K562 (cell line): ENCODE measurements around the gene TIMP2. TPM values are rescaled to one million over a fixed set of nuclear protein-coding genes. Genes with fewer than 3 reads are reported as not detected.

Source experiments
- ATAC-seq: fragments of 200-7000 bp; cut with Tn5 transposase; 3 replicates; pipeline ENCODE4 v1.9.1; 2020; ENCODE audit warnings: moderate library complexity
- BruUV-seq: library from RNA; stranded (reverse); fragments of 400-500 nt; replicated peaks from 2 replicates; lab custom pipeline; 2021; lab: Mats Ljungman, UMichigan
- CTCF ChIA-PET: fragments of 300-600 bp; formaldehyde crosslinking; extraction: SDS; loops from one replicate; lab custom pipeline; 2021; ENCODE audit warnings: low intra/inter-chr PET ratio; lab: Yijun Ruan, JAX
- POLR2A ChIA-PET: fragments of 300-600, 350-650 bp; sonication (Branson Sonifier 250); formaldehyde crosslinking; extraction: SDS; loops from one replicate; lab custom pipeline; 2021; ENCODE audit warnings: antibody characterized with exemption, inconsistent platforms; lab: Yijun Ruan, JAX
- DNase-seq, 4 experiments: peaks; one replicate each; pipeline versions ENCODE4 v3.0.0 to v3.0.0-alpha.2; 2011 to 2018; ENCODE audit warnings: low spot score in 3 of 4, mixed read lengths in 3 of 4; ENCODE audit errors: extremely low read depth in 1 of 4
- FAIRE-seq: peaks from 2 replicates; lab custom pipeline; 2011; peaks lifted over from hg19 to GRCh38; lab: Jason Lieb, UNC
- H2AFZ ChIP-seq: 2 replicates; pipeline ENCODE4 v1.6.0; 2011; ENCODE audit warnings: low read depth, low read length, control low read depth, inconsistent platforms
- H3K27ac ChIP-seq: fragments of 200-600 bp; 3 replicates; pipeline ENCODE4 v1.8.0; 2011; ENCODE audit warnings: low read depth, mild to moderate bottlenecking, control low read depth, inconsistent platforms, low read length, moderate library complexity, mixed read lengths; ENCODE audit errors: extremely low read depth
- H3K27me3 ChIP-seq, 2 experiments: fragments of 300-600 bp in 1 of 2; 2 replicates in 1 of 2; 3 replicates in 1 of 2; pipeline versions ENCODE4 v1.6.0 to v1.8.0; 2011; ENCODE audit warnings: inconsistent platforms in 2 of 2, low read length in 2 of 2, mild to moderate bottlenecking in 1 of 2, mixed read lengths in 1 of 2, moderate library complexity in 1 of 2; ENCODE audit not compliant: control insufficient read depth in 2 of 2, insufficient read depth in 2 of 2
- H3K36me3 ChIP-seq: fragments of 300-600 bp; 3 replicates; pipeline ENCODE4 v1.8.0; 2011; ENCODE audit warnings: mild to moderate bottlenecking, low read length, inconsistent platforms; ENCODE audit not compliant: control insufficient read depth, insufficient read depth
- H3K4me1 ChIP-seq, 2 experiments: fragments of 200-600 bp in 1 of 2; replicated peaks in 1 of 2; 2 replicates in 1 of 2; 3 replicates in 1 of 2; pipeline versions ENCODE4 v1.5.1 to v1.8.0; 2011; ENCODE audit warnings: inconsistent platforms in 2 of 2, low read length in 2 of 2, mild to moderate bottlenecking in 1 of 2, mixed read lengths in 1 of 2, moderate library complexity in 1 of 2; ENCODE audit not compliant: control insufficient read depth in 2 of 2, insufficient read depth in 2 of 2
- H3K4me2 ChIP-seq: 2 replicates; pipeline ENCODE4 v1.6.1; 2011; ENCODE audit warnings: low read length, control low read depth, inconsistent platforms, mixed read lengths; ENCODE audit not compliant: insufficient read depth
- H3K4me3 ChIP-seq: fragments of 200-600 bp; sonication (generic), shearing (Covaris generic); 2 replicates; pipeline ENCODE4 v1.5.1; 2016; ENCODE audit warnings: control low read depth, inconsistent platforms
- H3K79me2 ChIP-seq: fragments of 200-600 bp; 3 replicates; pipeline ENCODE4 v1.8.0; 2011; ENCODE audit warnings: low read length, inconsistent platforms; ENCODE audit not compliant: control insufficient read depth, insufficient read depth
- H3K9ac ChIP-seq, 2 experiments: 2 replicates each; pipeline versions ENCODE4 v1.6.0 to v1.6.1; 2011; ENCODE audit warnings: low read depth in 2 of 2, low read length in 2 of 2, control low read depth in 1 of 2, inconsistent platforms in 1 of 2, mild to moderate bottlenecking in 1 of 2, mixed read lengths in 1 of 2; ENCODE audit not compliant: insufficient read depth in 1 of 2
- H3K9me1 ChIP-seq: one replicate; pipeline ENCODE4 v1.6.0; 2011; ENCODE audit warnings: inconsistent platforms, mild to moderate bottlenecking, low read length, moderate library complexity; ENCODE audit not compliant: control insufficient read depth, insufficient read depth
- H3K9me3 ChIP-seq: replicated peaks from 2 replicates; pipeline ENCODE4 v1.5.1; 2011; ENCODE audit warnings: low read depth, low read length, inconsistent platforms; ENCODE audit not compliant: control insufficient read depth, insufficient read depth
- H4K20me1 ChIP-seq: replicated peaks from 2 replicates; pipeline ENCODE4 v1.6.1; 2011; ENCODE audit warnings: low read length, inconsistent platforms, mixed read lengths; ENCODE audit not compliant: control insufficient read depth, insufficient read depth
- EGR1 ChIP-seq: fragments of 450-650 bp; conservative IDR thresholded peaks from 2 replicates; pipeline ENCODE4 v1.6.1; 2017; ENCODE audit warnings: mild to moderate bottlenecking
- FOXO4 ChIP-seq: fragments of 450-650 bp; formaldehyde crosslinking; IDR thresholded peaks from 2 replicates; pipeline ENCODE4 v1.4.0; 2020; ENCODE audit warnings: mild to moderate bottlenecking, moderate library complexity
- HMGXB4 ChIP-seq: sonication (generic); formaldehyde crosslinking; IDR thresholded peaks from 2 replicates; pipeline ENCODE4 v1.8.1; 2023; ENCODE audit warnings: mild to moderate bottlenecking, missing genetic modification reagents
- LEF1 ChIP-seq: fragments of 450-650 bp; IDR thresholded peaks from 2 replicates; pipeline ENCODE4 v1.6.1; 2016; ENCODE audit warnings: mild to moderate bottlenecking
- MCM3 ChIP-seq: fragments of 450-650 bp; IDR thresholded peaks from 2 replicates; pipeline ENCODE4 v1.6.1; 2016
- MIER1 ChIP-seq: fragments of 450-650 bp; IDR thresholded peaks from 2 replicates; pipeline ENCODE4 v1.6.1; 2016; ENCODE audit warnings: antibody characterized with exemption, mild to moderate bottlenecking, low read depth
- PML ChIP-seq: IDR thresholded peaks from 2 replicates; pipeline ENCODE4 v1.6.1; 2012; ENCODE audit warnings: low read length, inconsistent platforms
- PREB ChIP-seq: sonication (generic); formaldehyde crosslinking; IDR thresholded peaks from 2 replicates; pipeline ENCODE4 v1.8.1; 2023; ENCODE audit warnings: mild to moderate bottlenecking, missing genetic modification reagents
- RBBP5 ChIP-seq: fragments of 200-600 bp; sonication (generic); IDR thresholded peaks from 2 replicates; pipeline ENCODE4 v1.6.1; 2012; ENCODE audit warnings: borderline replicate concordance, mild to moderate bottlenecking, low read length, control low read depth, inconsistent platforms; ENCODE audit not compliant: insufficient read depth, poor library complexity, severe bottlenecking
- USF2 ChIP-seq: sonication (generic); formaldehyde crosslinking; IDR thresholded peaks from 2 replicates; pipeline ENCODE4 v1.5.0; 2020; ENCODE audit warnings: missing genetic modification reagents
- ZBTB11 ChIP-seq, 3 experiments: fragments of 200-800 bp in 1 of 3; fragments of 250-450 bp in 1 of 3; fragments of 450-650 bp in 1 of 3; sonication (Bioruptor Pico) in 1 of 3; sonication (Bioruptor generic) in 1 of 3; formaldehyde crosslinking in 1 of 3; IDR thresholded peaks; 2 replicates each; pipeline versions ENCODE4 v1.6.1 to v1.8.0; 2016 to 2022; ENCODE audit warnings: mild to moderate bottlenecking in 2 of 3, missing genetic modification characterization in 2 of 3, missing compliant biosample characterization in 1 of 3, moderate library complexity in 1 of 3
- ZNF444 ChIP-seq: fragments of 250-450 bp; sonication (Bioruptor Pico); IDR thresholded peaks from 2 replicates; pipeline ENCODE4 v1.4.0; 2020; ENCODE audit warnings: mild to moderate bottlenecking, moderate library complexity
- WGBS: fragments of 100-300 bp; shearing (Covaris generic); methylation state at CpG from one replicate; pipeline ENCODE4 v1.1.6; 2016; ENCODE audit warnings: low coverage, mixed read lengths; ENCODE audit not compliant: insufficient coverage; ENCODE audit errors: missing lambda C conversion rate; 5-methylcytosine and 5-hydroxymethylcytosine counted together
- in situ Hi-C: fragments of 300-500 bp; cut with MboI; formaldehyde crosslinking; loops from 4 replicates; pipeline ENCODE4 v1.15.0; 2018; ENCODE audit warnings: inconsistent platforms, mixed read lengths
- intact Hi-C: fragments of 100-400 bp; cut with micrococcal nuclease; formaldehyde crosslinking; loops from 2 replicates; pipeline ENCODE4 v1.14.2; 2022
- polyA plus RNA-seq, 8 experiments: library from polyadenylated mRNA; depleted of rRNA in 4 of 8; stranded (reverse) in 5 of 8; unstranded in 3 of 8; fragments of >200 nt; fragmentation: Nextera tagmentation in 2 of 8; fragmentation: Illumina TruSeq in 1 of 8; extraction: Ambion mirVana in 2 of 8; extraction: Trizol in 1 of 8; gene quantifications; 2 replicates each; pipeline versions ENCODE4 v1.2.1 to v1.2.3, GENCODE V29; 2011 to 2014; ENCODE audit warnings: inconsistent platforms in 1 of 8, missing spikeins in 1 of 8
- total RNA-seq, 7 experiments: library from RNA; depleted of rRNA in 6 of 7; stranded (reverse); fragments of >200 nt in 6 of 7; fragmentation: Illumina TruSeq in 2 of 7; extraction: Trizol in 2 of 7; gene quantifications; 2 replicates each; pipeline versions ENCODE4 v1.2.1 to v1.2.3, GENCODE V29; 2011 to 2021; ENCODE audit warnings: low replicate concordance in 1 of 7

The TIMP2 gene
- total and polyA plus RNA-seq, 9 of the 15 experiments (the other 6 are each of a cell fraction or from before 2014, with no cell fraction given): 0.55 TPM; not detected in 8

- FAIRE-seq: no peak
- no peak for DNase-seq
- peaks cover 43% of the 10 kb centered on the region for H3K79me2 ChIP-seq
- ChIA-PET CTCF (no interaction called here), POLR2A (interaction anchor here (0.6 to 1.5 kb wide), 3 partner anchors 14 to 285 kb away, joined by 3 to 6 read pairs (median 3); no protein-coding TSS in a partner anchor)
- no TSS peak for BruUV-seq
- peaks cover 17 to 31% of the 10 kb centered on the region in 2 experiments for H3K4me1 ChIP-seq
- peaks cover 15% of the 10 kb centered on the region for H4K20me1 ChIP-seq
- peak overlapping the region; percentile 90 for H3K27ac ChIP-seq
- peak overlapping the region; percentile 77 for H2AFZ ChIP-seq
- peaks cover 4% of the 10 kb centered on the region for H3K9me1 ChIP-seq
- no peak; the same call in 1 of the 3 replicates for ATAC-seq
- H3K36me3 ChIP-seq: peaks cover 32% of the 10 kb centered on the region
- no peaks in the 10 kb centered on the region for H3K9me3 ChIP-seq
- WGBS: 0% methylated on average over 1 of the region's 35 CpGs
- H3K4me2 ChIP-seq: peak overlapping the region; percentile 100; the same call in 1 of the 2 replicates
- H3K9ac ChIP-seq: peak overlapping the region; percentile 71 to 93
- intact Hi-C loops (no loop called here), in situ Hi-C loops (no loop called here)
- no peaks in the 10 kb centered on the region for H3K27me3 ChIP-seq
- H3K4me3 ChIP-seq: peak overlapping the region; percentile 63
- TF ChIP-seq FOXO4 (no peak), ZBTB11 (CRISPR knock-in tag; IDR thresholded peaks at IDR 0.05) (0 out of 6 replicates have a peak, but pooled peaks of 1 of the 3 experiments have one; percentile 25), EGR1 (no peak), PREB (CRISPR knock-in tag) (peak; percentile 90; the same call in 1 of the 2 replicates), MIER1 (no peak), LEF1 (no peak), RBBP5 (peak; percentile 28), HMGXB4 (CRISPR knock-in tag) (0 out of 2 replicates have a peak, but pooled peaks have one; percentile 15), MCM3 (no peak), PML (no peak), USF2 (CRISPR knock-in tag) (no peak), ZNF444 (no peak)
These were observed 84.7 kb downstream of the TIMP2 start for GRCh38 chr17:78840530-78840779.
